Thymus (tissue), 11 donors: ENCODE data around the gene LMOD3. TPM values are rescaled to one million over a fixed set of nuclear protein-coding genes. Genes with fewer than 3 reads are reported as not detected.

ENCODE experiments used
- DNase-seq, 9 donors: peaks; one replicate each; pipeline ENCODE4 v3.0.0-alpha.2; 2013; ENCODE audit warnings: low spot score in 9 of 9, low read depth in 6 of 9, missing footprints in 1 of 9
- H3K27ac ChIP-seq, 2 donors: one replicate each; pipeline ENCODE4 v1.5.1; 2013; ENCODE audit warnings: control low read depth in 1 of 2, low read depth in 1 of 2, low read length in 1 of 2, mild to moderate bottlenecking in 1 of 2, moderate library complexity in 1 of 2
- H3K27me3 ChIP-seq, 2 donors: one replicate each; pipeline ENCODE4 v1.5.1; 2013; ENCODE audit warnings: low read length in 1 of 2; ENCODE audit not compliant: control insufficient read depth in 2 of 2, insufficient read depth in 1 of 2
- H3K36me3 ChIP-seq, 2 donors: one replicate each; pipeline ENCODE4 v1.5.1; 2013; ENCODE audit warnings: low read length in 1 of 2, mild to moderate bottlenecking in 1 of 2, moderate library complexity in 1 of 2; ENCODE audit not compliant: control insufficient read depth in 2 of 2, insufficient read depth in 2 of 2
- H3K4me1 ChIP-seq, 2 donors: one replicate each; pipeline ENCODE4 v1.5.1; 2013; ENCODE audit warnings: low read length in 2 of 2; ENCODE audit not compliant: control insufficient read depth in 2 of 2, insufficient read depth in 2 of 2
- H3K4me3 ChIP-seq, 2 donors: one replicate each; pipeline ENCODE4 v1.5.1; 2013; ENCODE audit warnings: low read length in 2 of 2, control low read depth in 1 of 2, mild to moderate bottlenecking in 1 of 2
- H3K9me3 ChIP-seq, 2 donors: one replicate each; pipeline ENCODE4 v1.5.1; 2013; ENCODE audit warnings: low read length in 1 of 2, mild to moderate bottlenecking in 1 of 2; ENCODE audit not compliant: control insufficient read depth in 2 of 2, insufficient read depth in 1 of 2
- WGBS: extraction: QIAGEN DNeasy Blood & Tissue Kit; methylation state at CpG from one replicate; pipeline ENCODE4 v1.1.7; 2013; 5-methylcytosine and 5-hydroxymethylcytosine counted together
- polyA plus RNA-seq: library from polyadenylated mRNA; stranded (reverse); fragments of 200-250 nt; gene quantifications from one replicate; pipeline ENCODE4 v1.2.3, GENCODE V29; 2013
- total RNA-seq: library from RNA; stranded (reverse); fragments of 120-200 nt; gene quantifications from one replicate; pipeline ENCODE4 v1.2.4, GENCODE V29; 2013
- donor health status: healthy.

Gene LMOD3
- total and polyA plus RNA-seq, 2 donors = 0.11 to 0.14 TPM

GRCh38 chr3:69059688-69060087, 62.7 kb downstream of the LMOD3 start:
- Histone ChIP-seq H3K4me1 (peaks cover 0 to 4% of the 10 kb centered on the region in 2 donors), H3K27ac (no peak overlapping the region), H3K36me3 (peaks cover 27 to 47% of the 10 kb centered on the region in 2 donors), H3K4me3 (no peak overlapping the region), H3K9me3 (no peaks in the 10 kb centered on the region), H3K27me3 (no peaks in the 10 kb centered on the region)
- no peak for DNase-seq

- no peaks in the 10 kb centered on the region for H3K9me3 ChIP-seq
- peak overlapping the region in 1 of 2 donors; percentile 42 for H3K27ac ChIP-seq
- no peak overlapping the region for H3K4me3 ChIP-seq
- peaks cover 27 to 47% of the 10 kb centered on the region in 2 donors for H3K36me3 ChIP-seq
- H3K27me3 ChIP-seq = no peaks in the 10 kb centered on the region
- DNase-seq = no peak
- WGBS = 98% methylated on average over 2 of the region's 2 CpGs
- H3K4me1 ChIP-seq = peaks cover 0 to 4% of the 10 kb centered on the region in 2 donors
These were observed 63.5 kb downstream of the LMOD3 start for GRCh38 chr3:69058947-69059224.

GRCh38 chr3:69058180-69058946, 64.0 kb downstream of the LMOD3 start:
- Histone ChIP-seq H3K4me3 (no peak overlapping the region), H3K27me3 (no peaks in the 10 kb centered on the region), H3K4me1 (peaks cover 0 to 4% of the 10 kb centered on the region in 2 donors), H3K9me3 (no peaks in the 10 kb centered on the region), H3K27ac (peak overlapping the region; percentile 6 to 38), H3K36me3 (peaks cover 27 to 50% of the 10 kb centered on the region in 2 donors)
- 42% methylated on average over 3 of the region's 3 CpGs for WGBS
- DNase-seq = peak in 2 of 9 donors; percentile 19 to 56

Other genes starting within 250 kb of the LMOD3 start
- 0.05 TPM for gene TAFA4, start 190.0 kb downstream of the LMOD3 start, total RNA-seq
- gene TAFA4, start 190.0 kb downstream of the LMOD3 start, polyA plus RNA-seq = 0.09 TPM
- 10.0 TPM for gene EOGT, start 108.9 kb downstream of the LMOD3 start, total RNA-seq
- 43.3 TPM for gene EOGT, start 108.9 kb downstream of the LMOD3 start, polyA plus RNA-seq
- 21.2 TPM for gene TMF1, start 70.3 kb downstream of the LMOD3 start, total RNA-seq
- 13.6 TPM for gene TMF1, start 70.3 kb downstream of the LMOD3 start, polyA plus RNA-seq
- gene UBA3, start 42.2 kb downstream of the LMOD3 start, total RNA-seq = 67.0 TPM
- gene UBA3, start 42.2 kb downstream of the LMOD3 start, polyA plus RNA-seq = 89.3 TPM
- gene ARL6IP5, start 37.7 kb downstream of the LMOD3 start, total RNA-seq = 108 TPM
- gene ARL6IP5, start 37.7 kb downstream of the LMOD3 start, polyA plus RNA-seq = 130 TPM